Osteoblast (primary cell): ENCODE results near the gene RHBDF1. TPM values are rescaled to one million over a fixed set of nuclear protein-coding genes. Genes with fewer than 3 reads are reported as not detected.
"Not testable (repeated sequence)": the region's sequence is repeated elsewhere in the genome, so short reads cannot be mapped to it uniquely, and the experiment has no call there.

Experiments used
- DNase-seq: peaks from one replicate; pipeline ENCODE4 v3.0.0; 2011; ENCODE audit warnings: low spot score, mixed read lengths; ENCODE audit not compliant: insufficient read length; ENCODE audit errors: missing footprints
- H2AFZ ChIP-seq: 2 replicates; pipeline ENCODE4 v1.6.0; 2011; ENCODE audit warnings: mild to moderate bottlenecking, low read length
- H3K27ac ChIP-seq: 2 replicates; pipeline ENCODE4 v1.5.1; 2011; ENCODE audit warnings: mild to moderate bottlenecking, low read depth, low read length, moderate library complexity
- H3K27me3 ChIP-seq: 2 replicates; pipeline ENCODE4 v1.6.0; 2012; ENCODE audit warnings: mild to moderate bottlenecking, control low read depth, inconsistent platforms, low read length, moderate library complexity; ENCODE audit not compliant: insufficient read depth
- H3K36me3 ChIP-seq: 2 replicates; pipeline ENCODE4 v1.5.1; 2011; ENCODE audit warnings: mild to moderate bottlenecking, low read length, control low read depth, moderate library complexity; ENCODE audit not compliant: insufficient read depth
- H3K4me1 ChIP-seq: 2 replicates; pipeline ENCODE4 v1.5.1; 2011; ENCODE audit warnings: mild to moderate bottlenecking, low read length, control low read depth, moderate library complexity; ENCODE audit not compliant: insufficient read depth
- H3K4me2 ChIP-seq: 2 replicates; pipeline ENCODE4 v1.6.0; 2011; ENCODE audit warnings: mild to moderate bottlenecking, low read length; ENCODE audit not compliant: insufficient read depth
- H3K4me3 ChIP-seq: fragments of 200-600 bp; sonication (generic); 3 replicates; pipeline ENCODE4 v1.5.1; 2012; ENCODE audit warnings: mild to moderate bottlenecking, low read length, inconsistent platforms; ENCODE audit not compliant: insufficient read depth
- H3K79me2 ChIP-seq: 2 replicates; pipeline ENCODE4 v1.6.0; 2012; ENCODE audit warnings: mild to moderate bottlenecking, low read length, control low read depth, inconsistent platforms; ENCODE audit not compliant: insufficient read depth
- H3K9me3 ChIP-seq: 2 replicates; pipeline ENCODE4 v1.5.1; 2011; ENCODE audit warnings: low read depth, low read length, control low read depth
- H4K20me1 ChIP-seq: 2 replicates; pipeline ENCODE4 v1.6.0; 2012; ENCODE audit warnings: mild to moderate bottlenecking, low read length, control low read depth; ENCODE audit not compliant: insufficient read depth
- CTCF ChIP-seq: IDR thresholded peaks from 2 replicates; pipeline ENCODE4 v1.5.1; 2011; ENCODE audit warnings: mild to moderate bottlenecking, low read depth, low read length, moderate library complexity; ENCODE audit errors: extremely low read depth
- total RNA-seq: library from RNA; depleted of rRNA; stranded (reverse); fragments of >200 nt; gene quantifications from 2 replicates; pipeline ENCODE4 v1.2.3, GENCODE V29; 2012

The RHBDF1 gene
- total RNA-seq, 1 donor: 32.2 TPM

DNA sequence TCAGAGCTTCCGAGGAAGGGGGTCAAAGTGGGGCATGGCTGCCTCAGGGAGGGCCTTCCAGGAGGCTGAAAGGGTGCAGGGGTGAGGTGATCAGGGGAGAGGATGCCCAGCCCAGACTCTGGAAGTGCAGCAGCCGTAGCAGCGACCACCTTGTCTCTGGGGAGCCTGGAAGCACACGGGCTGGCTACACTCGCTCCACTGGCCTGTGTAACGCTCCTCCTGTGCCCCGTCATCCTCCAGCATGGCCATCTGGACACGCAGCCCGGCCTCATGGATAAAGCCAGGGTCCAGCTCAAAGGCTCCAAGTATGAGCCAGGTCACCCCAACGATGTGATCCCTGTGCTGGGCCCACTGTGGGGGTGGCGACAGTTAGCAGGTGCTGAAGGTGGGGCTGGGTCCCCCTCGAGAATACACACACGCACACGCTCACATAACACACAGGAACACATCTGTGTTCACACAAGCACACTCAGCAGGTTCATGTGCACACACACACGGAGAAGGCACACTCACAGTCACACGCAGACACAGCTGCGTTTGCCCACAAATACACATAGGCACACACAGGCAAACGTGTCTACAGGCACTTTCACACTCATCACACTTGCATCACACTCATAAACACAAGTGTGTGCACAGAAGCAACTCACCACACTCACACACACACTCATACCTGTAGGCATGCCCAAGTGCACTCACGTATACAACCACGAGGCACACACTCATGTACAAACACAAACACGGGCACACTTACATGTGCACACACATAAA lies 38.4 kb downstream of the RHBDF1 start:
- H3K27ac ChIP-seq: no peak overlapping the region
- no peaks in the 10 kb centered on the region for H3K79me2 ChIP-seq
- no peaks in the 10 kb centered on the region for H3K4me1 ChIP-seq
- no peak for DNase-seq
- no peak overlapping the region for H2AFZ ChIP-seq
- no peaks in the 10 kb centered on the region for H4K20me1 ChIP-seq
- no peaks in the 10 kb centered on the region for H3K9me3 ChIP-seq
- H3K4me2 ChIP-seq: no peak overlapping the region
- TF ChIP-seq CTCF: no peak
- no peaks in the 10 kb centered on the region for H3K36me3 ChIP-seq
- no peak overlapping the region for H3K4me3 ChIP-seq
- H3K27me3 ChIP-seq: no peaks in the 10 kb centered on the region

GRCh38 chr16:33154-33876 lies 39.1 kb downstream of the RHBDF1 start:
- H3K79me2 ChIP-seq, H3K36me3 ChIP-seq, H3K4me3 ChIP-seq, H3K27me3 ChIP-seq, H3K27ac ChIP-seq, H2AFZ ChIP-seq, H3K4me2 ChIP-seq, H4K20me1 ChIP-seq, H3K4me1 ChIP-seq, DNase-seq, H3K9me3 ChIP-seq: not testable (repeated sequence)

DNA sequence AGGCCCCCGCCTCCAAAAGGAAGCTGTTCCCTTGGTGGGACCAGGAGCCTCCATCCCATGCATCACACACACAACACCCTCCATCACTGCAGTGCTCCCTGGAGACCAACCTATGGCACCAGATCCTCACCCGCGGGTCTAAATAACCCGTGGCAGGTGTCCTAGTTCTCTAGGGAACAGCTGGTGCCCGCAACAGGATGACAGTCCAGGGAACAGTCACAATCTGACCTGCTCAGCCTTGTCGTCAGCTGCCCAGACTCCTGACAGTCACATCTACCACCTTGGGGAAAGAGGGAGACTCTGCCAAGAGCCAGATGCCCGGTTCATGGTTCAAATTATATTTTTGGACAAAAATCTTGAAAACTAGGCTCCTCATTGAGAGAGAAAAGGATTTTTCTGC lies 41.8 kb downstream of the RHBDF1 start:
- not testable (repeated sequence) for H3K9me3 ChIP-seq, H3K4me2 ChIP-seq, H3K4me1 ChIP-seq, H3K4me3 ChIP-seq, H2AFZ ChIP-seq, H3K27me3 ChIP-seq, DNase-seq, H3K36me3 ChIP-seq, H3K27ac ChIP-seq, H3K79me2 ChIP-seq, H4K20me1 ChIP-seq

DNA sequence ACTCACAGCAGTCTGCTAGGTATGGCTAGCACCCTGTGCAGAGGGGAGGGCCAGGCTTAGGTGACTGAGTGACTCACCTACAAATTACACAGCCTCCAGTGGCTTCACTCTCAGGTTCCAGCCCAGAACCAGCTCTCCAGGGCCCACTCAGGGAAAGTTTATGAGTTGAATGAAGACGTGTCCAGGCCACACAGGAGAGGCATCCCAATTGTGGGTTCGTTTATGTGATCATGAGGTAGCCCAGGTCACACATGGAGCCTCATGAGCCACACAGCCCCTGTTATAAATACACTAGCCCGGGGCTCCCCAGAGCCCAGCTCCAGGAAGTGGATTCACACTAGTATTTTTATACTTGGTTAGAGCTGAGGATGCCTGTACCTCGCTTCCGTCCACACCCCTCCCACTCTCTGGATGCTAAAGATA lies 46.5 kb downstream of the RHBDF1 start:
- H3K27ac ChIP-seq, H3K36me3 ChIP-seq, DNase-seq, H2AFZ ChIP-seq, H3K9me3 ChIP-seq, H4K20me1 ChIP-seq, H3K4me3 ChIP-seq, H3K27me3 ChIP-seq, H3K4me2 ChIP-seq, H3K79me2 ChIP-seq, H3K4me1 ChIP-seq: not testable (repeated sequence)

DNA sequence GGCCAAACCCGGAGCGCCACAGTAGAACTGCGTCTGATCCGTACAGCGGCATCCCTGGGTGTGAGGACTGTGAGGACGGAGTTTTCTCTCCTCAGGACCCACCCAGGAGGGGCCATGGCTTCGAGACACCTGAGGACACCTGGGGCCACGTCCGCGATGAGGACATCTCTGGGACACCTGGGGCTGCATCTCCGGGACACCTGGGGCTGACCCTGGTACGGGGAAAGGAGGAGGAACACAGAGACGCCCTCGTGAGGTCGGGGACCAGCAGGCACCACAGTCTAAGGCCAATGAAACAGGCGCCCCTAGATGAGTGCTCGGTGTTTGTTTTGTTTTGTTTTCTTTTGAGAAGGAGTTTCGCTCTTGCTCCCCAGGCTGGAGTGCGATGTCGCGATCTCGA lies 48.3 kb downstream of the RHBDF1 start:
- H3K27me3 ChIP-seq, H3K27ac ChIP-seq, H3K9me3 ChIP-seq, DNase-seq, H3K4me1 ChIP-seq, H4K20me1 ChIP-seq, H3K4me2 ChIP-seq, H2AFZ ChIP-seq, H3K36me3 ChIP-seq, H3K79me2 ChIP-seq, H3K4me3 ChIP-seq: not testable (repeated sequence)

DNA sequence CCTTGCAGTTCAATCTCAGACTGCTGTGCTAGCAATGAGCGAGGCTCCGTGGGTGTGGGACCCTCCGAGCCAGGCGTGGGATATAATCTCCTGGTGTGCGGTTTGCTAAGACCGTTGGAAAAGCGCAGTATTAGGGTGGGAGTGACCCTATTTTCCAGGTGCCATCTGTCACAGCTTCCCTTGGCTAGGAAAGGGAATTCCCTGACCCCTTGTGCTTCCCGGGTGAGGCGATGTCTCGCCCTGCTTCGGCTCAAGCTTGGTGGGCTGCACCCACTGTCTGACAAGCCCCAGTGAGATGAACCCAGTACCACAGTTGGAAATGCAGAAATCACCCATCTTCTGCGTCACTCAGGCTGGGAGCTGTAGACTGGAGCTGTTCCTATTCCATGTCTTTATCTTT lies 51.5 kb downstream of the RHBDF1 start:
- not testable (repeated sequence) for H3K79me2 ChIP-seq, H3K36me3 ChIP-seq, DNase-seq, H4K20me1 ChIP-seq, H3K27ac ChIP-seq, H3K4me3 ChIP-seq, H3K4me1 ChIP-seq, H3K9me3 ChIP-seq, H3K4me2 ChIP-seq, H3K27me3 ChIP-seq, H2AFZ ChIP-seq

DNA sequence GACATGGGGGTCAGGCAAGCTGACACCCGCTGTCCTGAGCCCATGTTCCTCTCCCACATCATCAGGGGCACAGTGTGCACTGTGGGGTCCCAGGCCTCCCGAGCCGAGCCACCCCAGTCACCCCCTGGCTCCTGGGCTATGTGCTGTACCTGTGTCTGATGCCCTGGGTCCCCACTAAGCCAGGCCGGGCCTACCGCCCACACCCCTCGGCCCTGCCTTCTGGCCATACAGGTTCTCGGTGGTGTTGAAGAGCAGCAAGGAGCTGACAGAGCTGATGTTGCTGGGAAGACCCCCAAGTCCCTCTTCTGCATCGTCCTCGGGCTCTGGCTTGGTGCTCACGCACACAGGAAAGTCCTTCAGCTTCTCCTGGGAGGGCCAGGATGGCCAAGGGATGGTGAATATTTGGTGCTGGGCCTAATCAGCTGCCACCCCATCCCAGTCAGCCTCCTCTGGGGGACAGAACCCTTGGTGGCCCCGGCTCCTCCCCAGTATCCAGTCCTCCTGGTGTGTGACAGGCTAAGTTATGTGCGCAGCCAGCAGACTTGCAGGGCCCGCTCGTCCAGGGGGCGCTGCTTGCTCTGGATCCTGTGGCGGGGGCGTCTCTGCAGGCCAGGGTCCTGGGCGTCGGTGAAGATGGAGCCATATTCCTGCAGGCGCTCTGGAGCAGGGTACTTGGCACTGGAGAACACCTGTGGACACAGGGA lies 55.2 kb downstream of the RHBDF1 start:
- not testable (repeated sequence) for H3K36me3 ChIP-seq, DNase-seq, H3K9me3 ChIP-seq

More for the DNA sequence above, 55.2 kb downstream of the RHBDF1 start:
- not testable (repeated sequence) for H3K4me2 ChIP-seq, H3K27me3 ChIP-seq, H3K79me2 ChIP-seq, H3K27ac ChIP-seq, H2AFZ ChIP-seq, H3K4me3 ChIP-seq, H3K4me1 ChIP-seq, H4K20me1 ChIP-seq
